OCI-LY7 (cell line): ENCODE results near the gene MKNK1. TPM values are rescaled to one million over a fixed set of nuclear protein-coding genes. Genes with fewer than 3 reads are reported as not detected.

Experiments used
- BruUV-seq: library from RNA; stranded (reverse); fragments of 400-500 nt; replicated peaks from 2 replicates; lab custom pipeline; 2021; lab: Mats Ljungman, UMichigan
- CTCF ChIA-PET: fragments of 300-600 bp; sonication (Branson Sonifier 250); formaldehyde crosslinking; loops from one replicate; lab custom pipeline; 2022; ENCODE audit warnings: antibody characterized with exemption; ENCODE audit not compliant: unreplicated experiment; lab: Charles Lee
- POLR2A ChIA-PET: fragments of 300-600 bp; sonication (Branson Sonifier 250); formaldehyde crosslinking; loops from one replicate; lab custom pipeline; 2022; ENCODE audit warnings: antibody characterized with exemption; lab: Charles Lee
- DNase-seq: peaks from one replicate; pipeline ENCODE4 v3.0.0-alpha.2; 2015; ENCODE audit warnings: low spot score
- H2AFZ ChIP-seq: fragments of 200-600 bp; sonication (generic), shearing (Covaris generic); 2 replicates; pipeline ENCODE4 v1.6.1; 2014; ENCODE audit warnings: mild to moderate bottlenecking, antibody characterized with exemption, low read length, moderate library complexity
- H3K27ac ChIP-seq: fragments of 200-600 bp; sonication (generic); 2 replicates; pipeline ENCODE4 v1.5.1; 2014; ENCODE audit warnings: mixed run types, low read depth, mild to moderate bottlenecking, moderate library complexity, low read length, inconsistent platforms; ENCODE audit not compliant: poor library complexity, severe bottlenecking
- H3K36me3 ChIP-seq: fragments of 200-600 bp; sonication (generic); 2 replicates; pipeline ENCODE4 v1.6.1; 2014; ENCODE audit warnings: mild to moderate bottlenecking, antibody characterized with exemption, low read length, moderate library complexity, mixed read lengths; ENCODE audit not compliant: insufficient read depth
- H3K4me1 ChIP-seq: fragments of 200-600 bp; sonication (generic); 2 replicates; pipeline ENCODE4 v1.5.1; 2014; ENCODE audit warnings: mild to moderate bottlenecking, low read length; ENCODE audit not compliant: insufficient read depth, poor library complexity, severe bottlenecking
- H3K4me2 ChIP-seq: fragments of 200-600 bp; sonication (generic); 2 replicates; pipeline ENCODE4 v1.6.1; 2014; ENCODE audit warnings: mild to moderate bottlenecking, low read length
- H3K4me3 ChIP-seq: fragments of 200-600 bp; sonication (generic); 2 replicates; pipeline ENCODE4 v1.5.1; 2014; ENCODE audit warnings: mild to moderate bottlenecking, low read depth, low read length; ENCODE audit not compliant: poor library complexity, severe bottlenecking
- H3K79me2 ChIP-seq: fragments of 200-600 bp; sonication (generic); 2 replicates; pipeline ENCODE4 v1.6.1; 2016; ENCODE audit warnings: low read depth, mild to moderate bottlenecking, low read length, moderate library complexity, mixed read lengths; ENCODE audit not compliant: insufficient read depth
- H3K9me2 ChIP-seq: fragments of 200-600 bp; sonication (generic); 2 replicates; pipeline ENCODE4 v1.6.1; 2016; ENCODE audit warnings: mild to moderate bottlenecking, low read length, mixed read lengths; ENCODE audit not compliant: insufficient read depth
- H3K9me3 ChIP-seq: fragments of 200-600 bp; sonication (generic); 2 replicates; pipeline ENCODE4 v1.6.1; 2014; ENCODE audit warnings: mild to moderate bottlenecking, mixed run types, low read length, mixed read lengths
- H4K20me1 ChIP-seq: fragments of 200-600 bp; sonication (generic); 2 replicates; pipeline ENCODE4 v1.6.1; 2014; ENCODE audit warnings: mild to moderate bottlenecking, antibody characterized with exemption, low read length, moderate library complexity, mixed read lengths; ENCODE audit not compliant: insufficient read depth
- EZH2phosphoT487 ChIP-seq: fragments of 200-600 bp; sonication (generic); IDR thresholded peaks from 2 replicates; pipeline ENCODE4 v1.6.1; 2018; ENCODE audit warnings: low read depth, borderline replicate concordance, mild to moderate bottlenecking, mixed run types, antibody characterized with exemption, low read length, moderate library complexity, mixed read lengths
- intact Hi-C: fragments of 100-400 bp; cut with micrococcal nuclease; formaldehyde crosslinking; loops from one replicate; pipeline ENCODE4 v1.10.0; 2022; ENCODE audit not compliant: unreplicated experiment
- total RNA-seq, 2 experiments: library from RNA; depleted of rRNA in 1 of 2; stranded (reverse); fragments of >200 nt in 1 of 2; shearing (Covaris generic) in 1 of 2; gene quantifications; 2 replicates each; pipeline ENCODE4 v1.2.3, GENCODE V29; 2014 to 2022
- TF ChIP-seq, protein P1 (sequence below): fragments of 200-600 bp; sonication (generic); conservative IDR thresholded peaks from 2 replicates; pipeline ENCODE4 v1.5.1; 2014; ENCODE audit warnings: mild to moderate bottlenecking, antibody characterized with exemption, low read length, moderate library complexity, mixed read lengths

The MKNK1 gene
- total RNA-seq, 2 experiments from 2014 or later = 11.5 to 24.0 TPM

DNA sequence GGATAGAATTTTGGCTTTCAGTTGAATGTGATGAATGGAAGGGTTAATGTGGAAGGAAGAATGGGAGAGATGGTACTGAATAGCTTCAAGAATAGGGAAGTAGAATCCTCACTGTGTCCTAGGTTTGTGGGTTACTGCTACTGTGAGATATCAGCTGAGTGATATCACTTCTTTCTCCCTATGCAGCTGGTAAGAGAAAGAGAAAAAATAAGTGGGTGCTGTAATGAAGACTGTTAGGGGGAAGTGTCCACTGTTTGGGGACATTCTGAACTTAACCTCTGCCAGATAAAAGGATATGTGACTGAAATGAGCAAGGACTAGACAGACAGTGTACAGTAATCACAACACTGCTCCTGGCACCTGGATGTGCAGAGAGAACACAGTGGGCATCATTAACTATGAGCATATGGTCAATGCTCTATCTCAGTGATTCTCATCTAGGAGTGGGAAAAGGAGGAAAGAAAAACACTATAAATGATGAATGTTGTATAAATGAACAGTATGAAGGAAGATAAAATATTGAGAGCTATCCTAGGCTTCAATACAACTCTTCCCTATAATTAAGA, 38.1 kb upstream of the MKNK1 start:
- no peak for DNase-seq
- no TSS peak for BruUV-seq
- Histone ChIP-seq H3K9me3 (no peaks in the 10 kb centered on the region), H3K27ac (no peak overlapping the region), H3K4me3 (no peak overlapping the region), H3K36me3 (peaks cover 1% of the 10 kb centered on the region; the same call in 1 of the 2 replicates), H3K4me1 (no peaks in the 10 kb centered on the region), H4K20me1 (no peaks in the 10 kb centered on the region), H2AFZ (no peak overlapping the region), H3K79me2 (no peaks in the 10 kb centered on the region), H3K4me2 (no peak overlapping the region), H3K9me2 (no peaks in the 10 kb centered on the region)
- intact Hi-C loops = no loop called here
- CTCF ChIA-PET = interaction anchor here (0.5 kb wide), 1 partner anchor 95 kb away, joined by 4 read pairs; no protein-coding TSS in a partner anchor
- TF ChIP-seq, protein P1, sequence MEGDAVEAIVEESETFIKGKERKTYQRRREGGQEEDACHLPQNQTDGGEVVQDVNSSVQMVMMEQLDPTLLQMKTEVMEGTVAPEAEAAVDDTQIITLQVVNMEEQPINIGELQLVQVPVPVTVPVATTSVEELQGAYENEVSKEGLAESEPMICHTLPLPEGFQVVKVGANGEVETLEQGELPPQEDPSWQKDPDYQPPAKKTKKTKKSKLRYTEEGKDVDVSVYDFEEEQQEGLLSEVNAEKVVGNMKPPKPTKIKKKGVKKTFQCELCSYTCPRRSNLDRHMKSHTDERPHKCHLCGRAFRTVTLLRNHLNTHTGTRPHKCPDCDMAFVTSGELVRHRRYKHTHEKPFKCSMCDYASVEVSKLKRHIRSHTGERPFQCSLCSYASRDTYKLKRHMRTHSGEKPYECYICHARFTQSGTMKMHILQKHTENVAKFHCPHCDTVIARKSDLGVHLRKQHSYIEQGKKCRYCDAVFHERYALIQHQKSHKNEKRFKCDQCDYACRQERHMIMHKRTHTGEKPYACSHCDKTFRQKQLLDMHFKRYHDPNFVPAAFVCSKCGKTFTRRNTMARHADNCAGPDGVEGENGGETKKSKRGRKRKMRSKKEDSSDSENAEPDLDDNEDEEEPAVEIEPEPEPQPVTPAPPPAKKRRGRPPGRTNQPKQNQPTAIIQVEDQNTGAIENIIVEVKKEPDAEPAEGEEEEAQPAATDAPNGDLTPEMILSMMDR = no peak
- no peak for TF ChIP-seq EZH2phosphoT487
- POLR2A ChIA-PET = interaction anchor here (1.7 kb wide), 1 partner anchor 11 kb away, joined by 5 read pairs; no protein-coding TSS in a partner anchor

DNA sequence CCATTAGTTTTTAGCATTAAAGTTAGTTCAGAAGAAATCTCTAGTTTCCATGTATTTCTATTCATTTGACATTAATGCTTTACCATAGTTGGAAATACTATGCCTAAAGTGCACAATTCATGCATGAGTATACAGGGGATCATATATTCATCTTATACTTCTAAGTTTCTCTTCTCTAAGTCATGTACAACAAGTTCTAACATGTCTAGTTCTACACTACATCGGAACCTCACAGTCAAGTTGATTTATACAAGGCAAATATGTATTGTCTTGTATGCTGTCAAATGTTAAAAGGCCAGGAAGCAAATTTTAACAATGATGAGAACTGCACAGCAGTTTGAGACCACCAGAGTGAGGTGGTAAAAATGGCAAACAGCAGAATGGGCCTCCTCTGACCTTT, 35.5 kb upstream of the MKNK1 start:
- Histone ChIP-seq H4K20me1 (no peaks in the 10 kb centered on the region), H2AFZ (no peak overlapping the region), H3K4me3 (no peak overlapping the region), H3K36me3 (peaks cover 16% of the 10 kb centered on the region; the same call in 1 of the 2 replicates), H3K4me1 (no peaks in the 10 kb centered on the region), H3K9me2 (no peaks in the 10 kb centered on the region), H3K79me2 (no peaks in the 10 kb centered on the region), H3K4me2 (no peak overlapping the region), H3K9me3 (no peaks in the 10 kb centered on the region), H3K27ac (no peak overlapping the region)
- ChIA-PET POLR2A (interaction anchor here (0.6 kb wide), 2 partner anchors 9 to 291 kb away, joined by 4 to 6 read pairs; no protein-coding TSS in a partner anchor), CTCF (no interaction called here)
- BruUV-seq = no TSS peak
- TF ChIP-seq, protein P1 = no peak
- TF ChIP-seq EZH2phosphoT487 = no peak
- intact Hi-C loops = no loop called here
- DNase-seq = no peak

DNA sequence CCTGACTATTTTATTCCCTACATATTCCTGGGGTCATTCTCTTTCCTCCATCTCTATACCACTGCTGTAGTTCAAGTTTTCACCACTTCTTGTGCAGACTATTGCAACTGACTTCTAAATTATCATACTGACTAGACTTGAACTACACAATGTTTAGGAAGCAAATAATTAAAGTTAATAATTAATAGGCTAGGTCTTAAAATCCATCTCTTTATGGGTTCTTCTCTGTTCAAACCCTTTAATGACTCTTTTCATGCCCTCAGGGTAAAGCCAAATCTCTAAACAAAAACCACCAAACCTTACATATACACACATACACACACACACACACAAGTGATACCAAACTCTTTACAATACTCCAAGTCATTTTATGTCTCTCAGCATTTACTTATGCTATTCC, 34.9 kb upstream of the MKNK1 start:
- no peak overlapping the region for H3K4me3 ChIP-seq
- no peaks in the 10 kb centered on the region for H3K4me1 ChIP-seq
- intact Hi-C loops = no loop called here
- no peak overlapping the region for H3K4me2 ChIP-seq
- no TSS peak for BruUV-seq
- ChIA-PET POLR2A (no interaction called here), CTCF (no interaction called here)
- peaks cover 17% of the 10 kb centered on the region; the same call in 1 of the 2 replicates for H3K36me3 ChIP-seq
- no peaks in the 10 kb centered on the region for H4K20me1 ChIP-seq
- H3K9me3 ChIP-seq = no peaks in the 10 kb centered on the region
- no peak for TF ChIP-seq EZH2phosphoT487
- TF ChIP-seq, protein P1 = no peak
- H2AFZ ChIP-seq = no peak overlapping the region
- H3K27ac ChIP-seq = no peak overlapping the region
- DNase-seq = no peak
- H3K79me2 ChIP-seq = no peaks in the 10 kb centered on the region
- H3K9me2 ChIP-seq = no peaks in the 10 kb centered on the region
